PC-9 (cell line): ENCODE results near the gene TAGLN2.

ENCODE experiments used
- EZH2 ChIP-seq: fragments of 200-600 bp; sonication (generic); IDR thresholded peaks from 2 replicates; pipeline ENCODE4 v1.8.0; 2017; ENCODE audit warnings: antibody characterized with exemption, low read depth
- TF ChIP-seq, protein P1 (sequence below): fragments of 200-600 bp; sonication (generic); conservative IDR thresholded peaks from 2 replicates; pipeline ENCODE4 v1.6.1; 2017; ENCODE audit warnings: mixed run types, antibody characterized with exemption, mild to moderate bottlenecking, moderate library complexity

GRCh38 chr1:159973350-159973940 is 48.1 kb upstream of the TAGLN2 start:
- TF ChIP-seq, protein P1, sequence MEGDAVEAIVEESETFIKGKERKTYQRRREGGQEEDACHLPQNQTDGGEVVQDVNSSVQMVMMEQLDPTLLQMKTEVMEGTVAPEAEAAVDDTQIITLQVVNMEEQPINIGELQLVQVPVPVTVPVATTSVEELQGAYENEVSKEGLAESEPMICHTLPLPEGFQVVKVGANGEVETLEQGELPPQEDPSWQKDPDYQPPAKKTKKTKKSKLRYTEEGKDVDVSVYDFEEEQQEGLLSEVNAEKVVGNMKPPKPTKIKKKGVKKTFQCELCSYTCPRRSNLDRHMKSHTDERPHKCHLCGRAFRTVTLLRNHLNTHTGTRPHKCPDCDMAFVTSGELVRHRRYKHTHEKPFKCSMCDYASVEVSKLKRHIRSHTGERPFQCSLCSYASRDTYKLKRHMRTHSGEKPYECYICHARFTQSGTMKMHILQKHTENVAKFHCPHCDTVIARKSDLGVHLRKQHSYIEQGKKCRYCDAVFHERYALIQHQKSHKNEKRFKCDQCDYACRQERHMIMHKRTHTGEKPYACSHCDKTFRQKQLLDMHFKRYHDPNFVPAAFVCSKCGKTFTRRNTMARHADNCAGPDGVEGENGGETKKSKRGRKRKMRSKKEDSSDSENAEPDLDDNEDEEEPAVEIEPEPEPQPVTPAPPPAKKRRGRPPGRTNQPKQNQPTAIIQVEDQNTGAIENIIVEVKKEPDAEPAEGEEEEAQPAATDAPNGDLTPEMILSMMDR: no peak
- no peak for TF ChIP-seq EZH2
